Measurements from ENCODE around the gene SCGB1A1. TPM values are rescaled to one million over a fixed set of nuclear protein-coding genes. Genes with fewer than 3 reads are reported as not detected.

Gene SCGB1A1
- total RNA-seq, 1 donor from 2014 or later = 0.72 TPM

- peaks cover 1% of the 10 kb centered on the region for H3K27me3 Mint-ChIP-seq (ENCODE audit: unreplicated experiment)
These were observed 7.3 kb upstream of the SCGB1A1 start for GRCh38 chr11:62411524-62411923.

GRCh38 chr11:62413060-62413696 lies 5.7 kb upstream of the SCGB1A1 start:
- Mint-ChIP-seq H3K4me3 (ENCODE audit: unreplicated experiment) (no peak overlapping the region), H3K9me3 (ENCODE audit: unreplicated experiment) (no peaks in the 10 kb centered on the region), H3K36me3 (ENCODE audit: low read depth, unreplicated experiment) (no peaks in the 10 kb centered on the region), H3K4me1 (ENCODE audit: unreplicated experiment) (peaks cover 13% of the 10 kb centered on the region), H3K27ac (ENCODE audit: unreplicated experiment) (no peak overlapping the region), H3K27me3 (ENCODE audit: unreplicated experiment) (peaks cover 1% of the 10 kb centered on the region)
- no peak for TF ChIP-seq CTCF (IDR thresholded peaks at IDR 0.05; ENCODE audit: unreplicated experiment)
- DNase-seq (ENCODE audit: low spot score) = no peak

More at GRCh38 chr11:62411524-62411923, 7.3 kb upstream of the SCGB1A1 start:
- Mint-ChIP-seq H3K36me3 (ENCODE audit: low read depth, unreplicated experiment) (no peaks in the 10 kb centered on the region), H3K27ac (ENCODE audit: unreplicated experiment) (no peak overlapping the region), H3K4me1 (ENCODE audit: unreplicated experiment) (peaks cover 4% of the 10 kb centered on the region), H3K9me3 (ENCODE audit: unreplicated experiment) (no peaks in the 10 kb centered on the region), H3K4me3 (ENCODE audit: unreplicated experiment) (no peak overlapping the region)
- no peak for TF ChIP-seq CTCF (IDR thresholded peaks at IDR 0.05; ENCODE audit: unreplicated experiment)
- no peak for DNase-seq (ENCODE audit: low spot score)

- no peak for DNase-seq (ENCODE audit: low spot score)
- H3K27ac Mint-ChIP-seq (ENCODE audit: unreplicated experiment) = no peak overlapping the region
- H3K36me3 Mint-ChIP-seq (ENCODE audit: low read depth, unreplicated experiment) = no peaks in the 10 kb centered on the region
- peaks cover 19% of the 10 kb centered on the region for H3K4me1 Mint-ChIP-seq (ENCODE audit: unreplicated experiment)
- H3K4me3 Mint-ChIP-seq (ENCODE audit: unreplicated experiment) = no peak overlapping the region
- TF ChIP-seq CTCF (IDR thresholded peaks at IDR 0.05; ENCODE audit: unreplicated experiment) = no peak
- H3K27me3 Mint-ChIP-seq (ENCODE audit: unreplicated experiment) = no peaks in the 10 kb centered on the region
- H3K9me3 Mint-ChIP-seq (ENCODE audit: unreplicated experiment) = no peaks in the 10 kb centered on the region
These were observed 2.2 kb upstream of the SCGB1A1 start for GRCh38 chr11:62416596-62416995.

- peaks cover 23% of the 10 kb centered on the region for H3K4me1 Mint-ChIP-seq (ENCODE audit: unreplicated experiment)
- peak overlapping the region; percentile 0 for H3K27ac Mint-ChIP-seq (ENCODE audit: unreplicated experiment)
- TF ChIP-seq CTCF (IDR thresholded peaks at IDR 0.05; ENCODE audit: unreplicated experiment) = no peak
These were observed 697 bp upstream of the SCGB1A1 start for GRCh38 chr11:62418136-62418535.

GRCh38 chr11:62419314-62419929 lies 589 bp downstream of the SCGB1A1 start:
- peaks cover 29% of the 10 kb centered on the region for H3K4me1 Mint-ChIP-seq (ENCODE audit: unreplicated experiment)
- no peak overlapping the region for H3K4me3 Mint-ChIP-seq (ENCODE audit: unreplicated experiment)
- no peak overlapping the region for H3K27ac Mint-ChIP-seq (ENCODE audit: unreplicated experiment)
- no peak for DNase-seq (ENCODE audit: low spot score)
- no peak for TF ChIP-seq CTCF (IDR thresholded peaks at IDR 0.05; ENCODE audit: unreplicated experiment)
- peaks cover 2% of the 10 kb centered on the region for H3K27me3 Mint-ChIP-seq (ENCODE audit: unreplicated experiment)
- no peaks in the 10 kb centered on the region for H3K9me3 Mint-ChIP-seq (ENCODE audit: unreplicated experiment)
- no peaks in the 10 kb centered on the region for H3K36me3 Mint-ChIP-seq (ENCODE audit: low read depth, unreplicated experiment)

More at GRCh38 chr11:62418136-62418535, 697 bp upstream of the SCGB1A1 start:
- Mint-ChIP-seq H3K27me3 (ENCODE audit: unreplicated experiment) (no peaks in the 10 kb centered on the region), H3K4me3 (ENCODE audit: unreplicated experiment) (peak overlapping the region; percentile 1), H3K9me3 (ENCODE audit: unreplicated experiment) (no peaks in the 10 kb centered on the region), H3K36me3 (ENCODE audit: low read depth, unreplicated experiment) (no peaks in the 10 kb centered on the region)
- no peak for DNase-seq (ENCODE audit: low spot score)

All from endothelial cell (in vitro differentiated cells).